Left lung (tissue), 10 donors: ENCODE measurements around the gene MYD88. TPM values are rescaled to one million over a fixed set of nuclear protein-coding genes. Genes with fewer than 3 reads are reported as not detected.

ENCODE experiments used
- ATAC-seq: fragments of 200-7000 bp; cut with Tn5 transposase; one replicate; pipeline ENCODE4 v1.9.1; 2020; ENCODE audit warnings: moderate library complexity
- DNase-seq, 4 donors: peaks; one replicate each; pipeline ENCODE4 v3.0.0-alpha.2; 2013 to 2020
- H3K27ac ChIP-seq, 2 donors: fragments of 200-600 bp; sonication (generic) in 1 of 2; one replicate each; pipeline versions ENCODE4 v1.5.0 to v1.8.0; 2020 to 2021
- H3K27me3 ChIP-seq, 2 donors: fragments of 200-600 bp; sonication (generic) in 1 of 2; one replicate each; pipeline versions ENCODE4 v1.5.0 to v1.8.0; 2020 to 2021
- H3K36me3 ChIP-seq, 2 donors: fragments of 200-600 bp; sonication (generic) in 1 of 2; one replicate each; pipeline versions ENCODE4 v1.5.0 to v1.8.0; 2020 to 2021
- H3K4me1 ChIP-seq, 2 donors: fragments of 200-600 bp; one replicate each; pipeline ENCODE4 v1.8.0; 2021
- H3K4me3 ChIP-seq, 2 donors: fragments of 200-600 bp; sonication (generic) in 1 of 2; one replicate each; pipeline versions ENCODE4 v1.5.0 to v1.8.0; 2020 to 2021; ENCODE audit warnings: mild to moderate bottlenecking in 1 of 2
- H3K9me3 ChIP-seq, 2 donors: fragments of 200-600 bp; sonication (generic) in 1 of 2; one replicate each; pipeline versions ENCODE4 v1.5.0 to v1.8.0; 2020 to 2021
- intact Hi-C, 2 donors: fragments of 100-400 bp; cut with DNase I; formaldehyde crosslinking; loops; one replicate each; pipeline versions ENCODE4 v1.11.2 to v1.14.2; 2022
- polyA plus RNA-seq, 6 donors: library from polyadenylated mRNA; unstranded; fragments of 120-200 nt; gene quantifications; one replicate each; pipeline ENCODE4 v1.2.1, GENCODE V29; 2013; ENCODE audit not compliant: insufficient read length in 6 of 6
- total RNA-seq, 2 donors: library from RNA; stranded (reverse); fragmentation: NEBNext Ultra II Directional; extraction: Animal tissue kit (Norgen Biotek cat#: 25700); gene quantifications; one replicate each; pipeline ENCODE4 v1.2.1, GENCODE V29; 2021
- TF ChIP-seq, protein P1 (sequence below), 2 donors: fragments of 200-600 bp; sonication (generic) in 1 of 2; IDR thresholded peaks; one replicate each; pipeline versions ENCODE4 v1.5.0 to v1.8.0; 2021; ENCODE audit warnings: antibody characterized with exemption in 2 of 2
- donor health status: DM: no; HTN: yes; CAD: no.
- donor health status: DM: no; HTN: no; CAD: no.

The MYD88 gene
- total and polyA plus RNA-seq, 8 donors, result 37.8 to 97.4 (median 40.9) TPM

DNA sequence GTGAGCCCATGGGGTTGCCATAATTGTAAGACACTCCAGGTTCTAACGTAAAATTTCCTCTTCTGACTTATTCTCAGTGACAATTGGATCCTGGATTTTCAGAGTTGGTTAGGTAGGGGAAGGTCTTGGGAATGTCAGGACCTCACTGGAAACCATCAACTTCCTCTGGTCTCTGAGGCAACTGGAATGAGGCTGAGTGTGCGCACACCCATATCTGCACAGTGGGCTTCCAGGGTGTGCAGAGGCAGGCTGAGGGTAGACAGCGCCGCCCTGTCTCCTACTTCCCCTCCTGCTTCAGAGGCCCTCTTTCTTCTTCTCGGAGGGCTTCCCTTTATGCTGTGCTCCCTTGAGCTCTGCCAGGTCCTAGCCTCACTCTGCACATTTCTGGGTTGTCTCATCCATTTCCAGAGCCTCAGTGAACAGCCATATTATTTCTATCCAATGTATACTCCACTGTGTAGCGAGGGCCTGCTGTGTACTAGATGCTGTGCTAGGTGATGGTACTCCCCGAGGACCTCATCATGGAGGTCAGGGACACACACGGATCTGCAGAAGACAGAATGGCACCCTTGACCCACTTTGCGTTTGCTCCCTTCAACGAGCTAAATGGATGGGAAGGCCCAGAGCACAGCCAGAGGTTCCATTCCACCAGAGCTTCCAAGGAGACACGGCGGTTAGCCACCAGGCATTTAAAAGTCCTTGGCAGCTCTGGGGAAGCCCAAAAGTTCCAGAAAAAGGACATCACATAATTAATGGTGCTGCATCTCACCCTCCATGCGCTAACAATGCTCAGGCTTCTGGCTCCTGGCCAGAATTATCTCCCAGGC, 19.8 kb upstream of the MYD88 start:
- H3K36me3 ChIP-seq, result peaks cover 0 to 48% of the 10 kb centered on the region in 2 donors
- no peak overlapping the region for H3K27ac ChIP-seq
- peaks cover 0 to 8% of the 10 kb centered on the region in 2 donors for H3K4me1 ChIP-seq
- H3K27me3 ChIP-seq, result no peaks in the 10 kb centered on the region
- no peaks in the 10 kb centered on the region for H3K9me3 ChIP-seq
- intact Hi-C loops, result no loop called here
- DNase-seq, result peak in 1 of 4 donors; percentile 19
- no peak overlapping the region for H3K4me3 ChIP-seq
- ATAC-seq, result no peak
- TF ChIP-seq, protein P1, sequence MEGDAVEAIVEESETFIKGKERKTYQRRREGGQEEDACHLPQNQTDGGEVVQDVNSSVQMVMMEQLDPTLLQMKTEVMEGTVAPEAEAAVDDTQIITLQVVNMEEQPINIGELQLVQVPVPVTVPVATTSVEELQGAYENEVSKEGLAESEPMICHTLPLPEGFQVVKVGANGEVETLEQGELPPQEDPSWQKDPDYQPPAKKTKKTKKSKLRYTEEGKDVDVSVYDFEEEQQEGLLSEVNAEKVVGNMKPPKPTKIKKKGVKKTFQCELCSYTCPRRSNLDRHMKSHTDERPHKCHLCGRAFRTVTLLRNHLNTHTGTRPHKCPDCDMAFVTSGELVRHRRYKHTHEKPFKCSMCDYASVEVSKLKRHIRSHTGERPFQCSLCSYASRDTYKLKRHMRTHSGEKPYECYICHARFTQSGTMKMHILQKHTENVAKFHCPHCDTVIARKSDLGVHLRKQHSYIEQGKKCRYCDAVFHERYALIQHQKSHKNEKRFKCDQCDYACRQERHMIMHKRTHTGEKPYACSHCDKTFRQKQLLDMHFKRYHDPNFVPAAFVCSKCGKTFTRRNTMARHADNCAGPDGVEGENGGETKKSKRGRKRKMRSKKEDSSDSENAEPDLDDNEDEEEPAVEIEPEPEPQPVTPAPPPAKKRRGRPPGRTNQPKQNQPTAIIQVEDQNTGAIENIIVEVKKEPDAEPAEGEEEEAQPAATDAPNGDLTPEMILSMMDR (IDR thresholded peaks at IDR 0.05), result no peak

DNA sequence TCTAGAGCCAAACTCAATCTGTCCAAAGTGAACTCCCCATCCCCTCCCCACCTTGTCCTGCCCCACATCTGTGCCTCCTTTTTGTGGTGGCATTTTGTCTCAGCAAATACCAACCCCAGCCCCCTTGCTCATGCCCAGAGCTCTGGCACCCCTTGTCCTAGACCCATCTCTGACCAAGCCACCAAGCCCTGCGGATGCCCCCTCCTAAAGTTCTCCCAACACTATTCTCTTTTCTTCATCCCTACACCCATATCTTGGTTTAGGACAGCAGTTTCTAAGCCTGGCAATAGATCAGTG, 19.3 kb upstream of the MYD88 start:
- Histone ChIP-seq H3K36me3 (peaks cover 0 to 54% of the 10 kb centered on the region in 2 donors), H3K27me3 (no peaks in the 10 kb centered on the region), H3K4me1 (peaks cover 0 to 8% of the 10 kb centered on the region in 2 donors), H3K4me3 (no peak overlapping the region), H3K27ac (no peak overlapping the region), H3K9me3 (no peaks in the 10 kb centered on the region)
- TF ChIP-seq, protein P1 (IDR thresholded peaks at IDR 0.05), result no peak
- intact Hi-C loops, result no loop called here
- no peak for DNase-seq
- ATAC-seq, result no peak

DNA sequence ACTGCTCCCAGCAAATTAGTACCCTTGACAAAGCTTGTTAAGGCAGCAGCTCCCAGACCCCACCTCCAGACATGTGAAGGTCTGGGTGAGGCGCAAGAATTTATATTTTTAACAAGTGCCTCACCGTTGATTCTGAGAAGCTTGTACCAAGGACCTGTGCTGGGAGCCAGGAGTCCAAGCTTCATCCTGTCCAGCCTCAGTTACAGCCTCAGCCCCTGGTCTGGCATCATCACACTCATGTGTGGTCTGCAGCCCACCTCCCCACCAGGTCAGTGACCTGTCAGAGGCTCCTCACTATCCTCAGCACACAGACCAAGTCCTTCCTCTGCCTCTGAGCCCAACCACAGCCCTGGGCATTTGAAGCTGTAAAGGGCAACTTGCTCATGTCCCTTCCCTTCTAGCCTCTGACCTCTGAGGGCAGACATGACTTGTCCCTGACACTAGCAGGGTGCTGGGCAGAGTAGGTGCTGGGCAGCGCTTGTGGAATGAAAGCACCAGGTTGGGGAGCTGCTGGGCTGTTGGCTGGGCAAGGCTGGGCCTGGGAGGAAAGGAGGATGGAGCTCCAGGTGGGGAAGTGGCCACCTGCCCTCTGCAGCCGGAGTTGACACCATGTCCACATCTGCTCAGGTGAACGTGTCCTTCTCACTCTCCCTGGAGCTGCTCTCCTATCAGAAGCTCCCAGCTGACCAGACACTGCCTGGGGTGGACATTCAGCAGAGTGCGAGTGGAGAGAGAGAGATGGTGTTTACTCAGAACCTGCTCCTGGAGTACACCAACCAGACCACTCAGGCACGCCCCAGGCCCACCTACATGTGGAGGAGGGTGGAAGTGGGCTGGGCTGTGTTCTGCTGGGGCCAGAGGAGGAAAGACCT, 18.4 kb upstream of the MYD88 start:
- Histone ChIP-seq H3K27ac (no peak overlapping the region), H3K4me3 (no peak overlapping the region), H3K9me3 (no peaks in the 10 kb centered on the region), H3K27me3 (no peaks in the 10 kb centered on the region), H3K36me3 (peaks cover 0 to 63% of the 10 kb centered on the region in 2 donors), H3K4me1 (peaks cover 0 to 8% of the 10 kb centered on the region in 2 donors)
- ATAC-seq, result no peak
- peak in 1 of 4 donors; percentile 25 for DNase-seq
- TF ChIP-seq, protein P1 (IDR thresholded peaks at IDR 0.05), result no peak
- intact Hi-C loops, result loop anchor here in 1 of 2 donors (10.0 kb wide), 1 partner anchor 355 kb away; no protein-coding TSS in a partner anchor

DNA sequence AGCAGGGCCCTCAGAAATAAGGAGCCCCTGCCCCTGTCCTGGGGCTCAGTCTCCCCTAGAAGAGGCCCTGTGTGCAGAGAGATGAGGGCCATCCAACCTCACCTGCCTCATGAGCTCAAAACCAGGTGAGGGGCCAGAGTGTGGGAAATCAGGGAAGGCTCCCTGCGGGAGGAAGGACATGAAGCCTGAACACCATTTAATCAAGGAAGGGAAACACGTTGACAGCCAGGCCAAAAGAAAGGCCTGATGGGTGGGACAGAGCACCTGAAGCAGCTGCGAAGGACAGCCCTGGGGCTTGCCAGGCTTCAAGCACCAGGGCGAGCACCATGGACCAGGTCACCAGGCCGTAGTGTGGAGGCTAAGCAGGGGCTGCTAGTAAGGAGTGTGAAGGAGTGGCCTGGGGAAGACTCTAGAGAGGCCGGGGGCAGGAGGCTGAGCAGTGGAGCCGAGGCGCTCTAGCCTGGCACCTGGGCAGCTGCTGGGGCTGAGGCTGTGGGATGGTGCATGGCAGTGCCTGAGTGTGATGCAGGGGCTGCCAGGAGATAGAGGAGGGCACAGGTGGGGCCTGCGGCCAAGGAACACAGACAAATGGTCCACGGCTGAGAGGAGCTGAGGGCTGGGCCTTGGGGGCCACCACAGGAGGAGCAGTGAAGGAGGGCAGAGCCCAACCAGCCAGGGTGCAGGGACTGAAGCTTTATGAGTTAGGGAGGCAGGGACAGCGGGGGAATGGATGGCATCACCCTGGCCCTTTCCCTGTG, 17.6 kb upstream of the MYD88 start:
- Histone ChIP-seq H3K4me3 (no peak overlapping the region), H3K9me3 (no peaks in the 10 kb centered on the region), H3K4me1 (peaks cover 0 to 8% of the 10 kb centered on the region in 2 donors), H3K27me3 (no peaks in the 10 kb centered on the region), H3K27ac (no peak overlapping the region), H3K36me3 (peaks cover 0 to 71% of the 10 kb centered on the region in 2 donors)
- DNase-seq (peak in 1 of 4 donors; percentile 21), ATAC-seq (no peak)
- TF ChIP-seq, protein P1 (IDR thresholded peaks at IDR 0.05), result no peak
- intact Hi-C loops, result loop anchor here in 1 of 2 donors (10.0 kb wide), 1 partner anchor 354 kb away; no protein-coding TSS in a partner anchor
